Measurements from ENCODE around the gene PDGFB. TPM values are rescaled to one million over a fixed set of nuclear protein-coding genes. Genes with fewer than 3 reads are reported as not detected.

PDGFB gene
- total and polyA plus RNA-seq, 9 of the 15 experiments (the other 6 are each of a cell fraction or from before 2014, with no cell fraction given): 0.07 to 4.0 (median 0.48) TPM; not detected in 1

DNA sequence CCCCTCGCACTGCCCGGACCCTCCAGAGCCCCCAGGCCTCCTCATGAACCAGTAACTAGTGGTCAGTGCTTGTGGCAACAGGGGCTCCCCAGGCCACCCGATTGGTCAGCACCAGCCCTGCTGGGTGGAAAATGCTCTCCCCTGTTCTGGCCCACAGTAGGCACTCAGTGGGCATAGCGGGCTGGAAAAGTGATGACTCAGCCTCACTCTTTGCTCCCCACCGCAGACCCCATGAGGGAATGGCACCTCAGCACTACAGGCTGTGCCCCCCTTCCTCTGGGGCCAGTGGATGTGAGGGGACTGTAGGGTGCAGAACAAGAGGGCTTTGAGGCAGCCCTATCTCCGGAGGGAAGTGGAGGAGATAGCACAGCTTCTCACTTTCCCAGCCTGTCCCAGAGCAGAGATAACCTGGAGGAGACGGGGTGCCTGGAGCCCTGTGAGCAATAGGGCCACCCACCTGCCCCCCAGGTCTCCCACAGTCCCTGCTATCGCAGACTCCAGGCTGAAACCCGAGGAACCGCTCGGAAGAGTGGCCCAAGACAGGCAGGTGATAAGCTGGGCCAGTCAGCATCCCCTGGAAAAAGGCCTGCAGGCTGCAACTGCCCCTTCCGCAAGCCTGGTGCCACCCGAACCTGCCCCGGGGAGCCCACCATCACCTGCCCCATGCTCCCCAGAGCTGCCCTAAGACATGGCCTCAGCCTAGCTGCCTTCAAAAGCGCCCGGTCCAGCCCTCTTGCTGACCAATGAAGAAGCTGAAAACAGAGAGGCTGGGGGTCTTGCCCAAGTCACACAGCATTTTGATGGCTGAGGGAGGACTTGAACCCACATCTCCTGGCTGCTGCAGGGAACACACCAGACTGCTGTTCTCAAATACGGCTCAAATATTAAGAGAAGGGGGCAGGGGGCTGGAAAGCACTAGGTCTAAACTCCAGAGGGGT lies 29.4 kb upstream of the PDGFB start (continued):
- TF ChIP-seq, protein P1, sequence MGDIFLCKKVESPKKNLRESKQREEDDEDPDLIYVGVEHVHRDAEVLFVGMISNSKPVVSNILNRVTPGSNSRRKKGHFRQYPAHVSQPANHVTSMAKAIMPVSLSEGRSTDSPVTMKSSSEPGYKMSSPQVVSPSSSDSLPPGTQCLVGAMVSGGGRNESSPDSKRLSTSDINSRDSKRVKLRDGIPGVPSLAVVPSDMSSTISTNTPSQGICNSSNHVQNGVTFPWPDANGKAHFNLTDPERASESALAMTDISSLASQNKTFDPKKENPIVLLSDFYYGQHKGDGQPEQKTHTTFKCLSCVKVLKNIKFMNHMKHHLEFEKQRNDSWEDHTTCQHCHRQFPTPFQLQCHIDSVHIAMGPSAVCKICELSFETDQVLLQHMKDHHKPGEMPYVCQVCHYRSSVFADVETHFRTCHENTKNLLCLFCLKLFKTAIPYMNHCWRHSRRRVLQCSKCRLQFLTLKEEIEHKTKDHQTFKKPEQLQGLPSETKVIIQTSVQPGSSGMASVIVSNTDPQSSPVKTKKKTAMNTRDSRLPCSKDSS (IDR thresholded peaks at IDR 0.05; ENCODE audit: low read depth, partially characterized antibody): no peak
- no peak for TF ChIP-seq ILF3 (IDR thresholded peaks at IDR 0.05; ENCODE audit: borderline replicate concordance)
- TF ChIP-seq BCL6 (CRISPR knock-in tag; IDR thresholded peaks at IDR 0.05): no peak
- no peak for TF ChIP-seq STAT5B (CRISPR knock-in tag; IDR thresholded peaks at IDR 0.05)
- TF ChIP-seq ZNF586 (CRISPR knock-in tag; conservative IDR thresholded peaks at IDR 0.05): no peak
- no peak for TF ChIP-seq TAF7 (tag; IDR thresholded peaks at IDR 0.05)
- TF ChIP-seq TEAD2 (tag; IDR thresholded peaks at IDR 0.05): no peak
- no peak for TF ChIP-seq SMAD2 (IDR thresholded peaks at IDR 0.05; ENCODE audit: low read depth, low read length)
- TF ChIP-seq, protein P2, sequence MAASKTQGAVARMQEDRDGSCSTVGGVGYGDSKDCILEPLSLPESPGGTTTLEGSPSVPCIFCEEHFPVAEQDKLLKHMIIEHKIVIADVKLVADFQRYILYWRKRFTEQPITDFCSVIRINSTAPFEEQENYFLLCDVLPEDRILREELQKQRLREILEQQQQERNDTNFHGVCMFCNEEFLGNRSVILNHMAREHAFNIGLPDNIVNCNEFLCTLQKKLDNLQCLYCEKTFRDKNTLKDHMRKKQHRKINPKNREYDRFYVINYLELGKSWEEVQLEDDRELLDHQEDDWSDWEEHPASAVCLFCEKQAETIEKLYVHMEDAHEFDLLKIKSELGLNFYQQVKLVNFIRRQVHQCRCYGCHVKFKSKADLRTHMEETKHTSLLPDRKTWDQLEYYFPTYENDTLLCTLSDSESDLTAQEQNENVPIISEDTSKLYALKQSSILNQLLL (CRISPR knock-in tag; IDR thresholded peaks at IDR 0.05; ENCODE audit: borderline replicate concordance): no peak
- no peak for TF ChIP-seq OTX1 (CRISPR knock-in tag; IDR thresholded peaks at IDR 0.05)
- TF ChIP-seq CREBBP (IDR thresholded peaks at IDR 0.05; ENCODE audit: low read depth, low read length): no peak
- no peak for TF ChIP-seq ZNF57 (CRISPR knock-in tag; IDR thresholded peaks at IDR 0.05)
- no peak for TF ChIP-seq RAD51 (IDR thresholded peaks at IDR 0.05; ENCODE audit: borderline replicate concordance, low read depth)
- TF ChIP-seq, protein P3, sequence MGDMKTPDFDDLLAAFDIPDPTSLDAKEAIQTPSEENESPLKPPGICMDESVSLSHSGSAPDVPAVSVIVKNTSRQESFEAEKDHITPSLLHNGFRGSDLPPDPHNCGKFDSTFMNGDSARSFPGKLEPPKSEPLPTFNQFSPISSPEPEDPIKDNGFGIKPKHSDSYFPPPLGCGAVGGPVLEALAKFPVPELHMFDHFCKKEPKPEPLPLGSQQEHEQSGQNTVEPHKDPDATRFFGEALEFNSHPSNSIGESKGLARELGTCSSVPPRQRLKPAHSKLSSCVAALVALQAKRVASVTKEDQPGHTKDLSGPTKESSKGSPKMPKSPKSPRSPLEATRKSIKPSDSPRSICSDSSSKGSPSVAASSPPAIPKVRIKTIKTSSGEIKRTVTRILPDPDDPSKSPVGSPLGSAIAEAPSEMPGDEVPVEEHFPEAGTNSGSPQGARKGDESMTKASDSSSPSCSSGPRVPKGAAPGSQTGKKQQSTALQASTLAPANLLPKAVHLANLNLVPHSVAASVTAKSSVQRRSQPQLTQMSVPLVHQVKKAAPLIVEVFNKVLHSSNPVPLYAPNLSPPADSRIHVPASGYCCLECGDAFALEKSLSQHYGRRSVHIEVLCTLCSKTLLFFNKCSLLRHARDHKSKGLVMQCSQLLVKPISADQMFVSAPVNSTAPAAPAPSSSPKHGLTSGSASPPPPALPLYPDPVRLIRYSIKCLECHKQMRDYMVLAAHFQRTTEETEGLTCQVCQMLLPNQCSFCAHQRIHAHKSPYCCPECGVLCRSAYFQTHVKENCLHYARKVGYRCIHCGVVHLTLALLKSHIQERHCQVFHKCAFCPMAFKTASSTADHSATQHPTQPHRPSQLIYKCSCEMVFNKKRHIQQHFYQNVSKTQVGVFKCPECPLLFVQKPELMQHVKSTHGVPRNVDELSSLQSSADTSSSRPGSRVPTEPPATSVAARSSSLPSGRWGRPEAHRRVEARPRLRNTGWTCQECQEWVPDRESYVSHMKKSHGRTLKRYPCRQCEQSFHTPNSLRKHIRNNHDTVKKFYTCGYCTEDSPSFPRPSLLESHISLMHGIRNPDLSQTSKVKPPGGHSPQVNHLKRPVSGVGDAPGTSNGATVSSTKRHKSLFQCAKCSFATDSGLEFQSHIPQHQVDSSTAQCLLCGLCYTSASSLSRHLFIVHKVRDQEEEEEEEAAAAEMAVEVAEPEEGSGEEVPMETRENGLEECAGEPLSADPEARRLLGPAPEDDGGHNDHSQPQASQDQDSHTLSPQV (IDR thresholded peaks at IDR 0.05): peak; percentile 47; the same call in 1 of the 2 replicates
- TF ChIP-seq ZFP36 (IDR thresholded peaks at IDR 0.05; ENCODE audit: low read depth, low read length, partially characterized antibody): peak; percentile 82
- peak; percentile 83 for TF ChIP-seq CBFA2T2 (conservative IDR thresholded peaks at IDR 0.05)
- no peak for TF ChIP-seq BDP1 (IDR thresholded peaks at IDR 0.05; ENCODE audit: insufficient read depth, insufficient read length)
- TF ChIP-seq ZBTB12 (CRISPR knock-in tag; IDR thresholded peaks at IDR 0.05): no peak
- TF ChIP-seq ELF2 (CRISPR knock-in tag; IDR thresholded peaks at IDR 0.05): no peak

All from K562 (cell line).